Tibial artery (tissue), 4 donors: ENCODE measurements around the gene CACNA1C.

ENCODE experiments used
- DNase-seq, 2 donors: peaks; one replicate each; pipeline ENCODE4 v3.0.0-alpha.2; 2019
- H3K27ac ChIP-seq, 2 donors: fragments of 200-600 bp; sonication (generic) in 1 of 2; 1 replicate in 1 of 2; 2 replicates in 1 of 2; pipeline ENCODE4 v1.5.1; 2018 to 2019; ENCODE audit warnings: mild to moderate bottlenecking in 1 of 2
- H3K27me3 ChIP-seq, 2 donors: fragments of 200-600 bp; sonication (generic) in 1 of 2; one replicate each; pipeline versions ENCODE4 v1.5.1 to v1.6.0; 2016 to 2019
- H3K36me3 ChIP-seq, 3 donors: fragments of 200-600 bp; sonication (generic) in 2 of 3; one replicate each; pipeline ENCODE4 v1.5.1; 2016 to 2019; ENCODE audit warnings: mild to moderate bottlenecking in 2 of 3
- H3K4me1 ChIP-seq, 4 donors: fragments of 200-600 bp; sonication (generic) in 2 of 4; 1 replicate in 3 of 4; 2 replicates in 1 of 4; pipeline ENCODE4 v1.5.1; 2016 to 2019
- H3K4me3 ChIP-seq, 2 donors: fragments of 200-600 bp; sonication (generic) in 1 of 2; 1 replicate in 1 of 2; 2 replicates in 1 of 2; pipeline ENCODE4 v1.5.1; 2018 to 2019; ENCODE audit warnings: mild to moderate bottlenecking in 2 of 2
- H3K9me3 ChIP-seq, 3 donors: fragments of 200-600 bp; sonication (generic) in 1 of 3; one replicate each; pipeline ENCODE4 v1.5.1; 2016 to 2019
- intact Hi-C: fragments of 100-400 bp; cut with DNase I; formaldehyde crosslinking; loops from one replicate; pipeline ENCODE4 v1.15.0; 2023; ENCODE audit warnings: low total_unique reads
- TF ChIP-seq, protein P1 (sequence below), 2 experiments: fragments of 200-600 bp in 1 of 2; fragments of 450-650 bp in 1 of 2; IDR thresholded peaks; one replicate each; pipeline ENCODE4 v1.5.1; 2017 to 2019; ENCODE audit warnings: antibody characterized with exemption in 2 of 2, mild to moderate bottlenecking in 1 of 2, moderate library complexity in 1 of 2

CACNA1C gene

DNA sequence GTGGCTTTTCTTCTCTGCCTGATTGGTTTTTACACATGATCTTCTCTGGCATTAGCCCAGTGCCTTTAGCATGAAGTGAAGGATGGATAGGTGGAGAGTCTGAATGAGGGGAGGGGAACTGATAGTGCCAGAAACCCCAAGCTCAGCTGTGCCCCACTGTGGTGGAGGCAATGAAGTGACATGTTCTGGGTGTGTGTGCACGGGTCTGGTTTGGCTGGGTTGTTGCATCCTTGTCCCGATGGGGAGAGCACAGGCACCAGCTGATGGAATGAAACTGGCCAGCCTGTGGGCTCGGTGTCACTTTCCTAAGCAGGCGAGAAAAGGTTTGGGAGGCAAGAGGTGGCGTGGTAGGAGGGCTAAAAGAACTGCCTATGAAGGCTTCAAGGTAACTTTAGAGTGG is 65.3 kb downstream of the CACNA1C start:
- TF ChIP-seq, protein P1, sequence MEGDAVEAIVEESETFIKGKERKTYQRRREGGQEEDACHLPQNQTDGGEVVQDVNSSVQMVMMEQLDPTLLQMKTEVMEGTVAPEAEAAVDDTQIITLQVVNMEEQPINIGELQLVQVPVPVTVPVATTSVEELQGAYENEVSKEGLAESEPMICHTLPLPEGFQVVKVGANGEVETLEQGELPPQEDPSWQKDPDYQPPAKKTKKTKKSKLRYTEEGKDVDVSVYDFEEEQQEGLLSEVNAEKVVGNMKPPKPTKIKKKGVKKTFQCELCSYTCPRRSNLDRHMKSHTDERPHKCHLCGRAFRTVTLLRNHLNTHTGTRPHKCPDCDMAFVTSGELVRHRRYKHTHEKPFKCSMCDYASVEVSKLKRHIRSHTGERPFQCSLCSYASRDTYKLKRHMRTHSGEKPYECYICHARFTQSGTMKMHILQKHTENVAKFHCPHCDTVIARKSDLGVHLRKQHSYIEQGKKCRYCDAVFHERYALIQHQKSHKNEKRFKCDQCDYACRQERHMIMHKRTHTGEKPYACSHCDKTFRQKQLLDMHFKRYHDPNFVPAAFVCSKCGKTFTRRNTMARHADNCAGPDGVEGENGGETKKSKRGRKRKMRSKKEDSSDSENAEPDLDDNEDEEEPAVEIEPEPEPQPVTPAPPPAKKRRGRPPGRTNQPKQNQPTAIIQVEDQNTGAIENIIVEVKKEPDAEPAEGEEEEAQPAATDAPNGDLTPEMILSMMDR (IDR thresholded peaks at IDR 0.05), result no peak
- Histone ChIP-seq H3K4me1 (peaks cover 0 to 86% (median 42%) of the 10 kb centered on the region in 4 donors), H3K4me3 (no peak overlapping the region), H3K27ac (peak overlapping the region; percentile 80 to 83), H3K36me3 (peaks cover 0 to 8% (median 4%) of the 10 kb centered on the region in 3 donors), H3K27me3 (no peaks in the 10 kb centered on the region), H3K9me3 (no peaks in the 10 kb centered on the region)
- intact Hi-C loops, result no loop called here
- peak in 1 of 2 donors; percentile 63 for DNase-seq

DNA sequence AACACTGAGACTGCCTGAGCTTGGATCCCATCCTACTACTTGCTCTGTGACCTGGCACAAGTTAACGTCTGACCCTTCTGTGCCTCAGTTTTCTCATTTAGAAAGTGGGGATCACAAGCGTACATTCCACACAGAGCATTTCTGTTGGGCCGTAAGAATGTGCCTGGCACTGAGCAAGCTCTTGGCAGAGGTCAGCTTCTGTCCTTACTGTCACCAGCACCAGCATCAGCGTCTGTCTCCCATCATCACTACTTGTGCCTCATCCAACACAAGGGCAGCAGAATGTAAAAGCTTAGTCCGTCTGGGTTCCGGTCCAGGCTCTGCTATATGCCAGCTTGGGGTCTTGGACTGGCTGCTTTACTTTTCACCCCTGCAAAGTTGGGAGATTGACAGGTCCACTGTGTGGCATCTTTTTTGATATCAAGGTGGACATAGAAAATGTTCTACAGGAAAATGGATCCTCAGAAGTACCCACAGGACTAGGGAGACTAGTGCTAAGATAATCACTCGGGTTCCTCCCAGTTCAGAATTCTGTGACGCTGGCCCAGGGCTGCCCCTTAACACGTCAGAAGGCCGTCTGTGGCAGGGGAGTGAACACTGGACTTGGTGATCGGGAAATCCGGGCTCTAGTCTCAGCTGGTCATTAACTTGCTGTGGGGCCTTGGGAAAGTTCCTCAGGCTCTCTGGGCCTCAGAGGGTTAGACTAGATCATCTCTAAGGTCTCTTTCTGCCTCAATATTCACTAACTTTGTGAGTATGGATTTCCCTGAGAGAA is 65.9 kb downstream of the CACNA1C start:
- intact Hi-C loops, result no loop called here
- DNase-seq, result peak in 1 of 2 donors; percentile 64
- no peak overlapping the region for H3K4me3 ChIP-seq
- no peaks in the 10 kb centered on the region for H3K9me3 ChIP-seq
- H3K27ac ChIP-seq, result peak overlapping the region; percentile 80 to 83
- no peaks in the 10 kb centered on the region for H3K27me3 ChIP-seq
- peaks cover 0 to 80% (median 36%) of the 10 kb centered on the region in 4 donors for H3K4me1 ChIP-seq
- H3K36me3 ChIP-seq, result peaks cover 0 to 8% (median 4%) of the 10 kb centered on the region in 3 donors
- TF ChIP-seq, protein P1 (IDR thresholded peaks at IDR 0.05), result no peak

DNA sequence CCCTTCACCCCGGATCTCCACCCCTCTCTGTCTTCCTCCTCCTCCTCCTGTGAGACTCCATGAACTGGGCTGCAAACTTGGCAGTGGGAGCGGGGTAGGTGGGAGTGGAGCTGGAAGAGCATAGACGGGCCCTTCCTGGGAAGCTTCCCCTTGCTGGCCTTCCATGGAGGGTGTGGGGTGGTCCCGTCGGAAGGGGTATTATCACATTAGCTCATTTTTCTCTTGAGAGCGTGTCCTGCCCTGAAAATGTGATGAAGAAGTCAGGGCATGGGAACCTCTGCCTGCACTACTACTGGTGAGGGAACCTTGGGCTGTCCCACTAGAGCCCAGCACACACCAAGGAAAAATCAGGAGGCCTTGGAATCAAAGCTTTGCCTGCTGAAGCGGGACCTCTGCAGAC is 66.5 kb downstream of the CACNA1C start:
- Histone ChIP-seq H3K36me3 (peaks cover 0 to 8% (median 4%) of the 10 kb centered on the region in 3 donors), H3K4me1 (peaks cover 0 to 74% (median 31%) of the 10 kb centered on the region in 4 donors), H3K9me3 (no peaks in the 10 kb centered on the region), H3K27me3 (no peaks in the 10 kb centered on the region), H3K27ac (peak overlapping the region; percentile 80 to 83), H3K4me3 (no peak overlapping the region)
- DNase-seq, result peak in 1 of 2 donors; percentile 61
- TF ChIP-seq, protein P1 (IDR thresholded peaks at IDR 0.05), result no peak
- intact Hi-C loops, result no loop called here

DNA sequence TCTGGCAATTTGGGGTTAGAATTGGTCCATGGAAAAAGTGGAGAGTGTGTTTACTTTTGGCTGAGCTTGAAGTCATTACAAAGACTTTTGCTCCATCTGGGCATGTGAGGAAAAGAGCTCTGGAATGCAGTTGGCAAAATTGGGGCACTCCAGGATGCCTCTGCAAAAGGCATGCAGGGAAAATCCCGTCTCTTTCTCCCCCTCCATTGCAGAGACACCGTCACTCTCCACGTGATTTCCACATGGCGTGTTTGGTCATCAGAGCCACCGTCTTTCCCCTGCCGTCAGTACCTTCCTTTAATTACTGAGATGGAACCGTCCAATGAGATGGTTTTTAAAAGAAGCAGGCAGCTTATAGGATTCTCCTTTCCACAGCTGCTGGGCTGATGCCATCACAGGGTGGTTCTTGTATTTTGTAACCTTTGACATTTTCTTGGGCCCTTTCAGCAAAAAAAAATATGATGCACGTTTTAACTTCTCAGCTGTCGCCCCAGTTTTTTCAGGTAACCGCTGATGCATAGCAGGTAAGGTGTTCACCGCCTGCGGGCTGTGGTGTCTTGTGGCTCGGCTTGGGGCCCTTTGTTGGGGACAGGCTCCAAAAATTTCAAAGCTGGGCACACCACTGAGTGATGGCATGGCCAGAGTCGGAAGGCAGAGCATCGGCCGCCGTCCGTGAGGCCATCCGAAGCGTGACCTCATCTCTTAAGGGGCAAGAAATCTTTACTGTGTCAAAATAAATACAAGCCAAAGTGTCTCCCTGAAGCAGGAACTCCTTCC is 68.4 kb downstream of the CACNA1C start:
- H3K27ac ChIP-seq, result peak overlapping the region; percentile 3 to 80
- TF ChIP-seq, protein P1 (IDR thresholded peaks at IDR 0.05), result no peak
- peaks cover 0 to 4% (median 0%) of the 10 kb centered on the region in 3 donors for H3K36me3 ChIP-seq
- H3K27me3 ChIP-seq, result no peaks in the 10 kb centered on the region
- DNase-seq, result peak in 1 of 2 donors; percentile 66
- no peak overlapping the region for H3K4me3 ChIP-seq
- no peaks in the 10 kb centered on the region for H3K9me3 ChIP-seq
- peaks cover 0 to 67% (median 30%) of the 10 kb centered on the region in 4 donors for H3K4me1 ChIP-seq
- intact Hi-C loops, result no loop called here

DNA sequence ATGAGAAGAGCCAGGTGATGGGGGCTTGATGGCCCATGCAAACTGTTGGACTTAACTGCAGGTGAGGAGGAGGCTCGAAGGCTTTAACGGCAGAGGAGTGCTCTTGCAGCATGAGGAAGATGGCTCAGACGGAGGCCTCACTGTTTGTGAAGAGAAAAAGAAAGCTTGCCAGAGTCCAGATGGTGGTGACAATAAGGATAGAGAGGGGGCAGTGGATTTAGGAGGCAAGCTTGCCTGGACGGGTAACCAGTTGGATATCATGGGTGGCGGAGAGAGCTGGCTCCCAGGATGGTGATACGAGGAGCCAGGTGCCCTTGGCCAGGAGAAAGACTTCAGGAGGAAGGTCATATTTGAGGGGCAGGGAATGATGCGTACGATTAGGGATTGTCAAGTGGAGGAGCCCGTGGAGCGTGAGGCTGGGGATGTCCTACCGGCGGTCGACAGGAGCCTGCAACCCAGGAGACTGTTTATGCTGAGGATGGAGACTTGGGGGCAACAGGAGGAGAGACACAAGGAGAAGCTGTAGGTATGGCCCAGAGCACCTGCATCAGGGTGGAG is 71.8 kb downstream of the CACNA1C start:
- TF ChIP-seq, protein P1 (IDR thresholded peaks at IDR 0.05), result no peak
- Histone ChIP-seq H3K27me3 (no peaks in the 10 kb centered on the region), H3K4me1 (peaks cover 0 to 58% (median 29%) of the 10 kb centered on the region in 4 donors), H3K4me3 (no peak overlapping the region), H3K27ac (peak overlapping the region in 1 of 2 donors; percentile 19), H3K9me3 (no peaks in the 10 kb centered on the region), H3K36me3 (peaks cover 0 to 4% (median 0%) of the 10 kb centered on the region in 3 donors)
- intact Hi-C loops, result no loop called here
- DNase-seq, result peak in 1 of 2 donors; percentile 21
